8988T (cell line): ENCODE results near the gene CREB5.

Experiments used
- DNase-seq: peaks from one replicate; pipeline ENCODE4 v3.0.0; 2011

Gene CREB5

GRCh38 chr7:28836716-28837115, 424.4 kb downstream of the CREB5 start:
- DNase-seq, result no peak

- DNase-seq, result no peak
Observed at GRCh38 chr7:28837216-28837615, 424.9 kb downstream of the CREB5 start.

GRCh38 chr7:28840592-28840995, 428.3 kb downstream of the CREB5 start:
- no peak for DNase-seq

GRCh38 chr7:28841766-28842165, 429.4 kb downstream of the CREB5 start:
- DNase-seq, result no peak

DNA sequence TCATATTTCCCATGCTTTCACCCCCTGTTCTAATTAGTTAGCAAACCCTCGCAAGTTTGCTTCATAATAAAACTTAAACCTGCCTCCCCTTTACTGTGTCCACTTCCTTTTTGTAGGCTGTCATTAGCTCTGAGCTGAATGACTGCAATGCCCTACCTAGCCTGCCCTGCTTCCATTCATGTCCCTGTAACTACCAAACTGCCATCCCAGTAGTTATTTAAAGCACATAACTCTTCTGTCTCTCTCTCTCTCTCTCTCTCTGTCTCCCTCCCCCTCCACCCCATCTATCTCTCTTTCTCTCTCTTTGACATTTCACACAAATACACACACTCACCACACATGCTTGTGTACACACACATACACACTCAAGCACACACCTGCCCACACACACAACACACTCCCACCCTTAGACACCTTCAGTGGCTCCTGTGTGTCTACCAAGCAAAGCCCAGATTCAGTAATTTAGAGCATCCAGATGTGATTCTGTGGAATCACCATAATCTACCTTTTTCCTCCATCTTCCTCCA, 430.5 kb downstream of the CREB5 start:
- no peak for DNase-seq

DNA sequence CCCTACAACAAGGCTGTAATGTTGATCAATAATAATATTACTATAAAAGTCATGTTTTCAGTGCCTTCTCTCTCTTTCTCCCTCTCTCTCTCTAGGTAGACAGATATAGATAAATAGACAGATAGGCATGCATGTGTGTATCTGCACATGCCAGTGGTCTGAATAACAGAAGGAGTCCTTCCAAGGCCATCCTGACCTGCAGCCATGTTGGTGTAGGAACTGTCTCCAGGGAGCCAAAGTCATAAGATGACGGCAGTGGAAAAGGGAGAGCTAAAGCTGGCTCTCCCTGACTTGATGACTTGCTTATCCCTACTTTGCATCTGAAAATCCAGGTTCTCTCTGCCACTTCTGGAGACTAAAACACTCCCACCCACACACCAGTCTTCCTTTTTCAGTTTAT, 432.8 kb downstream of the CREB5 start:
- DNase-seq, result no peak

DNA sequence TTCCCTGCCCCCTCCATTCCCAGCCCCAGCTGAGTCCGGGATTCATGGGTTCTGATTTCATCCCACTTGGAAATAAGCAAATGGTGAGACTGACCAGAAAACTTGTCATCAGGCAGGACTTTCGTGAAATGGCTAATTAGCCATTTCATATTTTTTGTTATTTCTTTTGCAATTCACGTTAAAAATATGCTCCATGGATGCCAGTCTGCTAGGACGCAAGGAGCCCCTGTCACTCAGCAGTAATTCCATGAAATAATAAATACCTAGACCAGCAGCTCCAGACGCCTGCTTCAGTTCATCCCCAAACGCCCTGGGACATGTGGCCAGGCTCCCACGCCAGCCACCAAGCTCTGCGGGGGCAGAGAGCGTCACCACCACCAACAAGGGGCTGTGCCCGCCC, 434.9 kb downstream of the CREB5 start:
- no peak for DNase-seq

DNA sequence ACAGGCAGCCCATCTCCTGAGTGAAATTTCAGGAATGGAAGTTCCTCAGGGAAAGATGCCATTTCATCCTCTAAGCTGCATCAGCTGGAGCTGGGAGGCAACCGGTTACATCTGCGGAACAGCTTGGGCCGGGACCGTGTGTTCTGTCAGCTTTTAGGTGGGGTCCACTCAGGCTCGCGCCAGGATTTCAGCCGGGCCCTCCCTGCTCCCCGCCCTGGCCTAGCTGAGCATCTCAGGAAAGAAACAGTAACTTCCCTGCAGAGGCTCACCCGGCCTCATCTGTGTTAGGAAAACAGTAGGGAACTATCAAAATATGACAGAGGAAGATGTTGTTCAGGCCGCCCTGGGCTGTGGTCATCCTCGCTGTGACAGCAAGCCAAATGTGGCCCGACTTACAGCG, 435.4 kb downstream of the CREB5 start:
- no peak for DNase-seq

DNA sequence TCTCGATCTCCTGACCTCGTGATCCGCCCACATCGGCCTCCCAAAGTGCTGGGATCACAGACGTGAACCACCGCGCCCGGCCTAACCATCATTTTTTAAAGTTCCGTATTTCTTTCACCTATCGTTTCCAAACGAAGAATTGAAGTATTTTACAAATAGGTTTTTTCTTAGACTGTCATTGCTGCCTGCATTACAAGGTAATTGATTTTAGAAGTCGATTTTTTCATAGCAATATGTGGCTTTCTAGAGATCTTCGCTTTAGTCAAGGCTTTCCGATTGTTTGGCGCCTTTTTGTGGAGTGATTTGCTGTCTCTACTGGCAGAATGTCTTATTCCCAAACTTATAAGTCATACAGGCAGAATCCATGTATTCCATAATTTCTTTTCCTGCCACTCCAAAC, 436.6 kb downstream of the CREB5 start:
- no peak for DNase-seq

GRCh38 chr7:28850699-28851098, 438.4 kb downstream of the CREB5 start:
- DNase-seq, result no peak

- no peak for DNase-seq
Observed at GRCh38 chr7:28853150-28853549, 440.8 kb downstream of the CREB5 start.

DNA sequence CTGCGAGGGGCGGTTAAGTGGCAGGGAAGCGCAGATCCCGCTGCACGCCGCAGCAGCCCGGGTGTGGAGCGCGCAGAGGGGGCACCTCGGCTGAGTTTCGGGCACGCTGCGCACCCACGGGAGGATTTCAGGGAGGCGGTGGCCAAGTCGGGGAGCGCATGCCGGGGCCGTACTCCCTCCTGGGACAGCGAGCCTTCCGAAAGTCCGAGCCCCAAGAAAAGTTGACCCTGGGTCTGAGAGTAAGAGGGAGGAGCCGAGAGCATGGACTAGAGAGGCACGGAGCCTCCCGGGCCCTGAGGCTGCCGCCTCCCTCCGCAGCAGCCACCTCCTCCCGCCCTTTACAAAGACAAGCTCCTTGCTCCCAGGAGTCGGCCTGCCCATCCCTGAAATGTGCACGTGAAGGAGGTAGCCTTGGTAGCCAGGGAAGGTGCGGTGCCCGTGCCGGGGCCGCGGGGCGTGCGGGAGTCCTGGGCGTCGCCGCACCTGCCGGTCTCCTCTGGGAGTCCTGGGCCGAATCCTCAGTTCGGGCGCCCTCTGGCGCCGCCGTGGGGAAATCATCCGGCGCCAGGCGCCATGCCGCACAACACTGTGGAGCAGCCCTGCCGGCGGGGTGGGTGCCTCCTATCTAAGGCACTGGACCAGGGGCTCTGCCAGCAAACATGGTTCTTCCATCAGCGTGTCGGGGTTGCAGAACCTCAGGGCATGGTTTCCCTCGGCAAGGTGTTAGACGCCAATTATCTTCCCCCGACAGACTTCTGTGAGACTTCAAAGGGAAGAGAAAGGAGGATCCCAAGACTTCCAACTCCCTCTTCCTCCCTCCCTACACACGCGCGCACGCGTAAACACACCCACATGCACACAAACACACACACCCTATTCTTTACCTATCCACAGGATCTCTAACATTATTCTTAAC, 441.8 kb downstream of the CREB5 start:
- DNase-seq, result peak; percentile 82

- no peak for DNase-seq
Observed at GRCh38 chr7:28854750-28855074, 442.4 kb downstream of the CREB5 start.

DNA sequence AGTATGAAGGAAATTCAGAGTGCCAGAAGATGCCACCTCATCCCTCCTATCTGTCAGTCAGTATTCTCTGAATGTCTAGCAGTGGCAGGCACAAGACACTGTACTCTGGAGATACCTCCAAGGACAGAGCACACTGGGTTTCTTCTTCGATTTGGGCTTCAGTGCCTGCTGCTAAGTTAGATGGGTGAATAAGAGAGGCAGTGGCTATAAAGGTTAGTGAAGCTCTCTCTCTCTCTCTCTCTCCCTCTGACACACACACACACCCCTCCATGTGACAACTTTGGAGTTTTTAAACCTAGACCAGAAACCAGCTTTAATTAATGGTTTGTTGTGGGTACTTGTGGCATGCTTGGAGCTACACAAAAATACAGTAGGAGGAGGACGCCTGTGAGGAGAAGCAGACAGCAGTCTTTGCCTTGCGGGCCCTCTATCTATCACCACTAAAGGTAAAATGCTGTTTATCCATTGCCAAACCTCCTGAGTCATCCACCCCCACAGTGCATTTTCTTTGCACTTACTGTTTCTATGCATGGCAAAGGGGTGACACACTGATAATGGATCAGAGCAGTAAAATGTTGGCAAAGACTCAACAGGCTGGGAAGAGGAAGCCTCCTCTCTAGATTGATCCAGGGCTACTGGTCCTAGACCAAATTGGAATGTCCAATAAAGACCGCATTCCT, 443.4 kb downstream of the CREB5 start:
- peak; percentile 24 for DNase-seq

GRCh38 chr7:28856656-28857055, 444.3 kb downstream of the CREB5 start:
- DNase-seq, result no peak

DNA sequence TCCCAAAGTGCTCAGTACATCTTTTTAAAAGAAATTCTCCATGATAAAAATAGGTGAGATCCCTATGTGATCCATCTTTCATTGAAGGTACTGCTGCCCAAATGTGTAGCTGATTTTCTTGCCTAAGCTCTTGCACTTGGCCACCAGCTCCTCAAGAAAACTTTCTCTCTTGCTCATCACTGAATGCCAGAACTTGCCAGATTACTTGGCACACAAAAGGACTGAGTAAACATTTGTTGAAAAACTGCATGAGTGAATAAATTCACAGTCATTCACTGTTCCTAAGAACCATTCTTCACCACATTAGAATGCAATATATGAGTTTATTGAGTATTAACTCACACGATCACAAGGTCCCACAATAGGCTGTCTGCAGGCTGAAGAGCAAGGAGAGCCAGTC, 445.9 kb downstream of the CREB5 start:
- no peak for DNase-seq

- no peak for DNase-seq
Observed at GRCh38 chr7:28858895-28859294, 446.6 kb downstream of the CREB5 start.

- no peak for DNase-seq
Observed at GRCh38 chr7:28861825-28862224, 449.5 kb downstream of the CREB5 start.

GRCh38 chr7:28862595-28863272, 450.4 kb downstream of the CREB5 start:
- DNase-seq, result no peak

GRCh38 chr7:28865601-28866144, 453.4 kb downstream of the CREB5 start:
- DNase-seq, result no peak

DNA sequence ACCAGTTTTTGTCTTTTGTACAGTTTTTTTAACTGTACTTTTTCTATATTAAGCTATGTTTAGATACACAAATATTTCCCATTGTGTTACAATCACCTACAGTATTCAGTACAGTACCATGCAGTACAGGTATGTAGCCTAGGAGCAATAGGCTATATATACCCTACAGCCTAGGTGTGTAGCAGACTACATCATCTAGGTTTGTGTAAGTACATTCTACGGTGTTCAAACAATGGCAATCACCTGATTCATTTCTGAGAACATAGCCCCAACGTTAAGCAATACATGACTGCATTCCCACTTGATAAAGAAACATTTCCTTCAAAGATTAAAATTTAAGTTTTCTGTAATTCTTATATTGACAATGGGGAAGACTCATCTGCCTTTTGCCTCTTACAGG, 456.4 kb downstream of the CREB5 start:
- DNase-seq, result no peak

DNA sequence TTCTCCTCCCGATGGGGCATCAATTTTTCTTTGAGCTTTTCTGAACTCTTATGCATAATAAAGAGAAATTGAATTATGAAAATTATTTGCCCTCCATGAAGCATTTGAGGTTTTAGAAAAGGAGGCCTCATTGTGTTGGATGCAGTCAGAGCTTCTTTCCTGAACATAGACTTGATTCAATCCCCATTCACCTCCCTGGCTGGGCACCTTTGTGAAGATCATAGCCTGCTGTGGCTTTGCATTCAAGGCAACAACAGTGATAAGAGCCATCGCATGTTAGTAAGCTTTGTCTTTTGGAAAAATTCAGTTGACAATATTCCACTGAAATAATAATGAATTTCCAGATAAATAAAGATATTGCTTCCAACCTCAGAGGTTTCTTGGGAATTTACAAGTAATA, 458.8 kb downstream of the CREB5 start:
- DNase-seq, result no peak

- DNase-seq, result no peak
Observed at GRCh38 chr7:28871631-28872030, 459.3 kb downstream of the CREB5 start.
